NCI-H2029 (cell line): ENCODE results near the gene VGF.
A peak's percentile ranks its signal among the peaks of the same experiment; 100 is the strongest.
"Not testable (repeated sequence)": the region's sequence is repeated elsewhere in the genome, so short reads cannot be mapped to it uniquely, and the experiment has no call there.

Experiments
- DNase-seq: peaks from one replicate; lab custom pipeline; 2025; lab: John Stamatoyannopoulos, UW

Gene VGF

GRCh38 chr7:101134399-101134980 lies 30.9 kb downstream of the VGF start:
- no peak for DNase-seq

DNA sequence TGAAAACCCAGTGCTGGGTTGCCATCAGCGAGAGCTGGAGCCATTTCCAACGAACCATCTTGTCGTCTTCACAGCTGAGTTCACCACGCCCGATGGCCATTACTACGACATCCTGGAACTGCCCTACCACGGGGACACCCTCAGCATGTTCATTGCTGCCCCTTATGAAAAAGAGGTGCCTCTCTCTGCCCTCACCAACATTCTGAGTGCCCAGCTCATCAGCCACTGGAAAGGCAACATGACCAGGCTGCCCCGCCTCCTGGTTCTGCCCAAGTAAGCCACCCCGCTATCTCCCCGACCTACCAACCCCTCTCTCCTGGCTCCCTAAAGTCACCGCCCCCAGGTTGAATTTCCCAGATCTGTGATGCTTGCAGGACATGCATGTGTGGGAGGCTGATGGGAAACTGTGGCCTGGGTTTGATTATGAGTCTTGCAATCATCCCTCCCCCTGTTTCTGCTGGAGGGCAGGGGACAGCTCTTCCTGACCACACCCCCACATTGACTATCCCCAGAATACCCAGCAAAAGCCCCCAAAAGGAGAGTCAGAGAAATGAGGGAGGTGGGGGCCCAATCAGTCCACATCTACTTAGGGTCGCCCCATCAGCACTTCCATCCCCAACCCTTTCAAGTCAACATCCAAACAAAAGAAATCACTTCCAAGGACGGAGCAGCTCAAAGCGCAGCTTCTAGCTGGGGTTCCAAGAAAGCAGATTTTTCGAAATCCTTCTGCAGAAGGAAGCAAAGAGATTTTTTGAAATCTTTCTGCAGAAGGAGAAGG lies 31.6 kb downstream of the VGF start:
- DNase-seq: no peak

- not testable (repeated sequence) for DNase-seq
These were observed 32.5 kb downstream of the VGF start for GRCh38 chr7:101132626-101133600.

GRCh38 chr7:101129603-101130117 lies 35.7 kb downstream of the VGF start:
- DNase-seq: no peak

- no peak for DNase-seq
These were observed 37.1 kb downstream of the VGF start for GRCh38 chr7:101128040-101128834.

- no peak for DNase-seq
These were observed 37.8 kb downstream of the VGF start for GRCh38 chr7:101127460-101128039.

- DNase-seq: peak; percentile 27
These were observed 38.5 kb downstream of the VGF start, which contains the start of gene SERPINE1 for GRCh38 chr7:101126651-101127459. Gene SERPINE1 (plus strand): TSS chr7:101127104. CDS start chr7:101128394, 1,290 bp downstream.

DNA sequence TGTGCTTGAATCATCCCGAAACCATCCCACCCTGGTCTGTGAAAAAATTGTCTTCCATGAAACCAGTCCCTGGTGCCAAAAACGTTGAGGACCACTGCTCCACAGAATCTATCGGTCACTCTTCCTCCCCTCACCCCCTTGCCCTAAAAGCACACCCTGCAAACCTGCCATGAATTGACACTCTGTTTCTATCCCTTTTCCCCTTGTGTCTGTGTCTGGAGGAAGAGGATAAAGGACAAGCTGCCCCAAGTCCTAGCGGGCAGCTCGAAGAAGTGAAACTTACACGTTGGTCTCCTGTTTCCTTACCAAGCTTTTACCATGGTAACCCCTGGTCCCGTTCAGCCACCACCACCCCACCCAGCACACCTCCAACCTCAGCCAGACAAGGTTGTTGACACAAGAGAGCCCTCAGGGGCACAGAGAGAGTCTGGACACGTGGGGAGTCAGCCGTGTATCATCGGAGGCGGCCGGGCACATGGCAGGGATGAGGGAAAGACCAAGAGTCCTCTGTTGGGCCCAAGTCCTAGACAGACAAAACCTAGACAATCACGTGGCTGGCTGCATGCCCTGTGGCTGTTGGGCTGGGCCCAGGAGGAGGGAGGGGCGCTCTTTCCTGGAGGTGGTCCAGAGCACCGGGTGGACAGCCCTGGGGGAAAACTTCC lies 39.2 kb downstream of the VGF start:
- peak; percentile 12 for DNase-seq

DNA sequence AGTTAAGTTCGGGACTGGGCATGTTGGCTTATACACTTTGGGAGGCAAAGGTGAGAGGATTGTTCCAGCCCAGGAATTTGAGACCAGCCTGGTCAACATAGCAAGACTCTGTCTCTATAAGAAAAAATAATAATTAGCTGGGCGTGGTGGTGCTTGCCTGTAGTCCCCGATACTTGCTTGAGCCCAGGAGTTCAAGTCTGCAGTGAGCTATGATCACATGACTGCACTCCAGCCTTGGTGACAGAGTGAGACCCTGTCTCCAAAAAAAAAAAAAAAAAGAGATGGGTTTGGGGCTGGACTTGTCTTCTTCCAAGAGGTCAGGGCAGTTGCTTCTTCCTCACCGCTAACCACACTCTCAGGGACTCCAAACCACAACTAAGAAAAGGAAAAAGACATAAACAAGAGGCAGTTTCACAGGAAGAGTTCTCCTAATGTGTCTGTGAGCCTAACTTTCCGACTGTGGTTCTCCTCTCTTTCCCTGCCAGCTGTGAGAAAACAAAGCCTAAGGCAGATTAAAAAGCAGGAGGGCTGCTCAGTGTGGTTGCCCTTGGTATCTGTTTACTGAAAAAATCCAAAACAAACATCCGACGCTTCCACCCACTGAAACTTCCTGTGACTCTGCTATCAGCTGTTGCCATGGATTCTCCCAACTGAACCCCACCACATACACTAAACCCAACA lies 40.9 kb downstream of the VGF start:
- no peak for DNase-seq

- no peak for DNase-seq
These were observed 41.7 kb downstream of the VGF start for GRCh38 chr7:101123703-101124068.

DNA sequence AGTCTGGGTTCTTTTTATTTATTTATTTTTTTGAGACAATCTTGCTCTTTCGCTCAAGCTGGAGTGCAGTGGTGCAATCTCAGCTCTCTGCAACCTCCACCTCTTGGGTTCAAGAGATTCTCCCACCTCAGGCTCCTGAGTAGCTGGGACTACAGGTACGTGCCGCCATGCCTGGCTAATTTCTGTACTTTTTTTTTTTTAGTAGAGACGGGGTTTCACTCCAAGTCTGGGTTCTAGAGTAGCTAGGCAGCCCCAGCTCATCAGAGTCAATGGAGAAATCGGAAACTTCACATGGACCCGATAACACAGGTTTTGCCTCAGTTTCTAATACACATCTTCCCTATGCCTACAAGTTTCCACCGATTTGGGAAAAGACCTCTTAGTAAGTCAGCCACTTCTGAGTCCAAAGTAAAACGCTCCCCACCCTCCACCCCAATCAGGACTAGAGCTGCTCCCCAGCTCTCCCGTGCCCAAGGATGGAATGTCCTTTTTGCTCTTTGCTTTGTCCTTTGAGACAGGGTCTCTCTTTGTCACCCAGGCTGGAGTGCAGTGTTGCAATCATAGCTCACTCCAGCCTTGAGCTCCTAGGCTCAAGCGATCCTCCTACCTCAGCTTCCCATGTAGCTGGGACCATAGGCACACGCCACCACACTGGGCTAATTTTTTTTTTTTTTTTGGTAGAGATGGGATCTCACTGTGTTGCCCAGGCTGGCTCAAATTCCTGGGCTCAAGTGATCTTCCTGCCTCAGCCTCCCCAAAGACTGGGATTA lies 42.3 kb downstream of the VGF start:
- DNase-seq: no peak

GRCh38 chr7:101121991-101122932 lies 43.1 kb downstream of the VGF start:
- DNase-seq: no peak

- not testable (repeated sequence) for DNase-seq
These were observed 43.8 kb downstream of the VGF start for GRCh38 chr7:101121631-101121990.

- no peak for DNase-seq
These were observed 45.1 kb downstream of the VGF start for GRCh38 chr7:101120315-101120714.

DNA sequence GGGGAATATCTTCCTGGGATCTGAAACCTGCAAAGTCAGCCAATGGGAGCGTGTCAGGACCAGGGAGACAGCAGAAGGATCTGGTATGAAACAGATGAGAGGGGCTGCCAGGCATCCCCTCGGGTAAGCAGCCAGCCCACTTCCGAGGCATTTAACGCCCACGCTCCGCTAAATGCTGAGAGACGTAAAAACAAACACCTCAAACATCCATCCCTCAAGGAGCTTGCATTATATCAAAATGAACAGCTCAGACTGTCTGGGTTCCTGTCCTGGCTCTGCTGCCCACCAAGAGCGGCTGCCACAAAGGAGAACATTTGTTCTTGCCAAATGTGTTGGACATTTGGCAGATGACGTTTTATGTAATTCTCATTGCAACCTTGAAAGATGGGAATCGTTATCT lies 45.5 kb downstream of the VGF start:
- DNase-seq: no peak

GRCh38 chr7:101118856-101119255 lies 46.5 kb downstream of the VGF start:
- no peak for DNase-seq

DNA sequence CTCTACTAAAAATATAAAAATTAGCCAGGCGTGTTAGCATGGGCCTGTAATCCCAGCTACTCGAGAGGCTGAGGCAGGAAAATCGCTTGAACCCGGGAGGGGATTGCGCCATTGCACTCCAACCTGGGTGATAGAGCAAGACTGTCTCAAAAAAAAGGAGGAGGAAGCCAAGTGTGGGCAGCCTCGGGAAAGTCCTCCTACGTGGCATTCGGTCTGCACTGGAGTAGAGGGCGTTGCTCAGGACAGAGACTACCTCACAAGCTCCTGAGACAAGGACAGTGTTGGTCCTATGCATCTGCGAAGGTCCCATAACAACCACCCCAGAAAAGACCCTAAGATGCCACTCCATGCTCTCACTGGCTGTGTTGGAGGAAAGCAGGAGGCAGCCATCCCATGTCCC lies 48.5 kb downstream of the VGF start:
- DNase-seq: no peak
